ENCODE measurements around the gene CABLES1. TPM values are rescaled to one million over a fixed set of nuclear protein-coding genes. Genes with fewer than 3 reads are reported as not detected.

CABLES1 gene
- polyA plus RNA-seq, 6 donors from 2014 or later, result 0.10 to 0.63 (median 0.21) TPM; not detected in 2

- no peak overlapping the region for H3K4me3 Mint-ChIP-seq
- H3K36me3 Mint-ChIP-seq, result no peaks in the 10 kb centered on the region
- DNase-seq, result no peak
- peaks cover 7 to 17% (median 14%) of the 10 kb centered on the region in 3 donors for H3K4me1 Mint-ChIP-seq
- peaks cover 0 to 13% (median 4%) of the 10 kb centered on the region in 3 donors for H3K27me3 Mint-ChIP-seq
- no peak for ATAC-seq (ENCODE audit: low read depth in 2 of 2)
- peak overlapping the region in 1 of 6 donors; percentile 65 for H3K27ac Mint-ChIP-seq
- no peaks in the 10 kb centered on the region for H3K9me3 Mint-ChIP-seq
Observed at GRCh38 chr18:23220355-23220754, 85.1 kb downstream of the CABLES1 start.

GRCh38 chr18:23223641-23224040 is 88.4 kb downstream of the CABLES1 start:
- ATAC-seq (ENCODE audit: low read depth in 2 of 2) (no peak), DNase-seq (no peak)
- H3K36me3 Mint-ChIP-seq, result no peaks in the 10 kb centered on the region
- peak overlapping the region in 1 of 8 donors; percentile 33 for H3K4me3 Mint-ChIP-seq
- H3K27ac Mint-ChIP-seq, result peak overlapping the region in 1 of 6 donors; percentile 89
- H3K27me3 Mint-ChIP-seq, result peaks cover 0 to 8% (median under 1%) of the 10 kb centered on the region in 3 donors
- peaks cover 29 to 46% (median 42%) of the 10 kb centered on the region in 3 donors for H3K4me1 Mint-ChIP-seq
- H3K9me3 Mint-ChIP-seq, result no peaks in the 10 kb centered on the region

GRCh38 chr18:23225503-23225902 is 90.2 kb downstream of the CABLES1 start:
- ATAC-seq (ENCODE audit: low read depth in 2 of 2) (no peak), DNase-seq (no peak)
- H3K27ac Mint-ChIP-seq, result peak overlapping the region; percentile 35 to 65 (median 58)
- H3K4me3 Mint-ChIP-seq, result no peak overlapping the region
- H3K9me3 Mint-ChIP-seq, result no peaks in the 10 kb centered on the region
- H3K36me3 Mint-ChIP-seq, result no peaks in the 10 kb centered on the region
- H3K4me1 Mint-ChIP-seq, result peaks cover 37 to 58% (median 56%) of the 10 kb centered on the region in 3 donors
- no peaks in the 10 kb centered on the region for H3K27me3 Mint-ChIP-seq

GRCh38 chr18:23226391-23226790 is 91.1 kb downstream of the CABLES1 start:
- peak overlapping the region in 5 of 6 donors; percentile 18 to 100 (median 65) for H3K27ac Mint-ChIP-seq

GRCh38 chr18:23226930-23227725 is 91.8 kb downstream of the CABLES1 start:
- Mint-ChIP-seq H3K4me3 (peak overlapping the region in 3 of 8 donors; percentile 45 to 60 (median 50)), H3K36me3 (no peaks in the 10 kb centered on the region), H3K9me3 (peaks cover 0 to 2% (median 0%) of the 10 kb centered on the region in 7 donors), H3K27ac (peak overlapping the region; percentile 18 to 100 (median 76)), H3K4me1 (peaks cover 48 to 70% (median 69%) of the 10 kb centered on the region in 3 donors), H3K27me3 (no peaks in the 10 kb centered on the region)
- DNase-seq, result no peak
- no peak for ATAC-seq (ENCODE audit: low read depth in 2 of 2)

More at GRCh38 chr18:23226391-23226790, 91.1 kb downstream of the CABLES1 start:
- peaks cover 0 to 2% (median 0%) of the 10 kb centered on the region in 7 donors for H3K9me3 Mint-ChIP-seq
- no peaks in the 10 kb centered on the region for H3K27me3 Mint-ChIP-seq
- DNase-seq (no peak), ATAC-seq (ENCODE audit: low read depth in 2 of 2) (no peak)
- H3K4me3 Mint-ChIP-seq, result peak overlapping the region in 1 of 8 donors; percentile 15
- peaks cover 42 to 63% (median 62%) of the 10 kb centered on the region in 3 donors for H3K4me1 Mint-ChIP-seq
- no peaks in the 10 kb centered on the region for H3K36me3 Mint-ChIP-seq

- H3K4me1 Mint-ChIP-seq, result peaks cover 48 to 74% (median 73%) of the 10 kb centered on the region in 3 donors
- ATAC-seq (ENCODE audit: low read depth in 2 of 2), result no peak
- H3K27ac Mint-ChIP-seq, result peak overlapping the region in 5 of 6 donors; percentile 63 to 100 (median 98)
Observed at GRCh38 chr18:23227726-23228070, 92.4 kb downstream of the CABLES1 start.

GRCh38 chr18:23228102-23229061 is 93.1 kb downstream of the CABLES1 start:
- H3K4me1 Mint-ChIP-seq, result peaks cover 48 to 80% (median 77%) of the 10 kb centered on the region in 3 donors

More at GRCh38 chr18:23227726-23228070, 92.4 kb downstream of the CABLES1 start:
- H3K9me3 Mint-ChIP-seq, result peaks cover 0 to 2% (median 0%) of the 10 kb centered on the region in 7 donors
- H3K4me3 Mint-ChIP-seq, result peak overlapping the region in 3 of 8 donors; percentile 40 to 60 (median 50)
- DNase-seq, result no peak
- H3K36me3 Mint-ChIP-seq, result no peaks in the 10 kb centered on the region
- peaks cover 0 to 4% (median 0%) of the 10 kb centered on the region in 3 donors for H3K27me3 Mint-ChIP-seq

GRCh38 chr18:23229472-23229871 is 94.2 kb downstream of the CABLES1 start:
- H3K4me3 Mint-ChIP-seq, result peak overlapping the region in 3 of 8 donors; percentile 18 to 59 (median 34)
- peaks cover 0 to 2% (median 0%) of the 10 kb centered on the region in 7 donors for H3K9me3 Mint-ChIP-seq
- H3K27ac Mint-ChIP-seq, result peak overlapping the region; percentile 98 to 100 (median 99)
- no peaks in the 10 kb centered on the region for H3K36me3 Mint-ChIP-seq
- no peak for ATAC-seq (ENCODE audit: low read depth in 2 of 2)
- H3K27me3 Mint-ChIP-seq, result peaks cover 0 to 10% (median 0%) of the 10 kb centered on the region in 3 donors
- H3K4me1 Mint-ChIP-seq, result peaks cover 44 to 75% (median 69%) of the 10 kb centered on the region in 3 donors
- DNase-seq, result no peak

More at GRCh38 chr18:23228102-23229061, 93.1 kb downstream of the CABLES1 start:
- ATAC-seq (ENCODE audit: low read depth in 2 of 2) (peak; percentile 12 to 16), DNase-seq (peak; percentile 55)
- H3K27ac Mint-ChIP-seq, result peak overlapping the region; percentile 94 to 100 (median 98)
- H3K9me3 Mint-ChIP-seq, result peaks cover 0 to 2% (median 0%) of the 10 kb centered on the region in 7 donors
- H3K36me3 Mint-ChIP-seq, result no peaks in the 10 kb centered on the region
- peak overlapping the region; percentile 17 to 85 (median 53) for H3K4me3 Mint-ChIP-seq
- peaks cover 0 to 7% (median 0%) of the 10 kb centered on the region in 3 donors for H3K27me3 Mint-ChIP-seq

GRCh38 chr18:23230686-23231085 is 95.4 kb downstream of the CABLES1 start:
- ATAC-seq (ENCODE audit: low read depth in 2 of 2) (no peak), DNase-seq (no peak)
- H3K4me3 Mint-ChIP-seq, result peak overlapping the region in 4 of 8 donors; percentile 27 to 62 (median 56)
- H3K4me1 Mint-ChIP-seq, result peaks cover 38 to 63% (median 57%) of the 10 kb centered on the region in 3 donors
- H3K9me3 Mint-ChIP-seq, result peaks cover 0 to 2% (median 0%) of the 10 kb centered on the region in 7 donors
- H3K27ac Mint-ChIP-seq, result peak overlapping the region; percentile 98 to 100 (median 100)
- no peaks in the 10 kb centered on the region for H3K36me3 Mint-ChIP-seq
- H3K27me3 Mint-ChIP-seq, result peaks cover 0 to 12% (median 0%) of the 10 kb centered on the region in 3 donors

GRCh38 chr18:23231340-23232021 is 96.2 kb downstream of the CABLES1 start:
- H3K9me3 Mint-ChIP-seq, result peaks cover 0 to 2% (median 0%) of the 10 kb centered on the region in 7 donors
- H3K4me3 Mint-ChIP-seq, result peak overlapping the region; percentile 5 to 83 (median 72)
- peak overlapping the region; percentile 98 to 100 (median 100) for H3K27ac Mint-ChIP-seq
- no peaks in the 10 kb centered on the region for H3K36me3 Mint-ChIP-seq
- peak; percentile 94 for DNase-seq
- ATAC-seq (ENCODE audit: low read depth in 2 of 2), result peak; percentile 80 to 82
- H3K27me3 Mint-ChIP-seq, result peaks cover 0 to 12% (median 0%) of the 10 kb centered on the region in 3 donors
- H3K4me1 Mint-ChIP-seq, result peaks cover 36 to 60% (median 51%) of the 10 kb centered on the region in 3 donors

GRCh38 chr18:23232331-23232730 is 97.0 kb downstream of the CABLES1 start:
- peak overlapping the region in 3 of 8 donors; percentile 6 to 23 (median 20) for H3K4me3 Mint-ChIP-seq
- peak overlapping the region; percentile 95 to 100 (median 98) for H3K27ac Mint-ChIP-seq
- DNase-seq, result peak; percentile 33
- H3K36me3 Mint-ChIP-seq, result no peaks in the 10 kb centered on the region
- ATAC-seq (ENCODE audit: low read depth in 2 of 2), result no peak
- peaks cover 31 to 56% (median 43%) of the 10 kb centered on the region in 3 donors for H3K4me1 Mint-ChIP-seq
- H3K27me3 Mint-ChIP-seq, result peaks cover 0 to 12% (median 0%) of the 10 kb centered on the region in 3 donors
- peaks cover 0 to 2% (median 0%) of the 10 kb centered on the region in 7 donors for H3K9me3 Mint-ChIP-seq

- peaks cover 0 to 2% (median 0%) of the 10 kb centered on the region in 7 donors for H3K9me3 Mint-ChIP-seq
- peaks cover 23 to 51% (median 36%) of the 10 kb centered on the region in 3 donors for H3K4me1 Mint-ChIP-seq
- H3K27me3 Mint-ChIP-seq, result peaks cover 0 to 12% (median 0%) of the 10 kb centered on the region in 3 donors
- H3K27ac Mint-ChIP-seq, result peak overlapping the region in 5 of 6 donors; percentile 75 to 100 (median 89)
- ATAC-seq (ENCODE audit: low read depth in 2 of 2), result no peak
- no peaks in the 10 kb centered on the region for H3K36me3 Mint-ChIP-seq
- no peak for DNase-seq
- H3K4me3 Mint-ChIP-seq, result no peak overlapping the region
Observed at GRCh38 chr18:23234619-23235018, 99.3 kb downstream of the CABLES1 start.
